ENCODE measurements around the gene SMARCD2. TPM values are rescaled to one million over a fixed set of nuclear protein-coding genes. Genes with fewer than 3 reads are reported as not detected.

SMARCD2 gene
- polyA plus RNA-seq, 1 donor from 2014 or later, result 33.2 TPM

DNA sequence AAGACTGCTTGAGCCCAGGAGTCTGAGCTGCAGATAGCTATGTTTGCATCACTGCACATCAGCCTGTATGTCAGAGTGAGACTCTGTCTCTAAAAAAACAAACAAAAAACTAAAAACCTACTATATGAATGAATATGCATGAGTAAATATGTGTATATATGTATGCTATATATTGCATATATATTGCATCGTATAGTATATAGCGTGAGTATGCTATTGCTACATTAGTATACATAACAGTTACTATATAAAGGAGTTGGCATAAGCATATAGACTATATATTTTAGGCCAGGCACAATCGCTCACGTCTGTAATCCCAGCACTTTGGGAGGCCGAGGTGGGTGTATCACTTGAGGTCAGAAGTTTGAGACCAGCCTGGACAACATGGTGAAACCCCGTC is 52.4 kb downstream of the SMARCD2 start:
- TF ChIP-seq MXI1 (conservative IDR thresholded peaks at IDR 0.05; ENCODE audit: poor library complexity, severe bottlenecking), result no peak
- TF ChIP-seq EP300 (conservative IDR thresholded peaks at IDR 0.05; ENCODE audit: poor library complexity, severe bottlenecking), result no peak

DNA sequence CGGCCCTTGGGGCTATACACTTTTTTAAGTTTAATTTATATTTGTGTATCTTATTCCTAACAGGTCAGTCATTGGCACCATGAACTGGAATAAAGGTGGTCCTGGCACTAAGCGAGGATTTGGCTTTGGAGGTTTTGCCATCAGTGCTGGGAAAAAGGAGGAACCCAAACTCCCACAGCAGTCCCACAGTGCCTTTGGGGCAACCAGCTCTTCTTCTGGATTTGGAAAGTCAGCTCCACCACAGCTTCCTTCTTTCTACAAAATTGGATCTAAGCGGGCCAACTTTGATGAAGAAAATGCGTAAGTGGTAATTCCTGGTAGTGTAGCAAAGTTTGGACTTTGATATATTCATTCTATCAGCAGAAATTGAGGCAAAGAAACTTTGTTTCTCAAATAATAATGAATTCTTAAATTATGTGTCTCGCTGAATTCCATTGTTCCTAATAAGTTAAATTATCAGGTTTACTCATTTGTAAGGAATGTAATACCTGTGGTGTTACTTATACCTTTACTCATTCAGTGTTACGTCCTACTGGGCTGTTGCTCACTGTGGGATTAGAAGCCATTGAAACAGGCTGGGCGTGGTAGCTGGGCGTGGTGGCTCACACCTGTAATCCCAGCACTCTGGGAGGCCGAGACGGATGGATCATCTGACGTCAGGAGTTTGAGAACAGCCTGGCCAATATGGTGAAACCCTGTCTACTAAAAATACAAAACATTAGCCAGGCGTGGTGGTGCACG is 55.3 kb downstream of the SMARCD2 start:
- TF ChIP-seq EZH2 (IDR thresholded peaks at IDR 0.05; ENCODE audit: borderline replicate concordance, insufficient read depth, low read length, poor library complexity, severe bottlenecking), result no peak
- no peak for TF ChIP-seq SMC3 (conservative IDR thresholded peaks at IDR 0.05; ENCODE audit: poor library complexity)
- TF ChIP-seq EP300 (conservative IDR thresholded peaks at IDR 0.05; ENCODE audit: poor library complexity, severe bottlenecking), result no peak
- TF ChIP-seq RAD21 (conservative IDR thresholded peaks at IDR 0.05), result no peak
- no peak for TF ChIP-seq MXI1 (conservative IDR thresholded peaks at IDR 0.05; ENCODE audit: poor library complexity, severe bottlenecking)
- Histone ChIP-seq H2AFZ (ENCODE audit: low read depth, low read length) (no peak overlapping the region), H3K4me3 (ENCODE audit: low read length) (no peak overlapping the region), H3F3A (ENCODE audit: insufficient read depth, low read length, poor library complexity, severe bottlenecking) (no peaks in the 10 kb centered on the region), H4K20me1 (ENCODE audit: insufficient read depth) (no peaks in the 10 kb centered on the region), H3K36me3 (ENCODE audit: insufficient read depth, low read length) (no peaks in the 10 kb centered on the region), H3K27ac (ENCODE audit: low read length) (no peak overlapping the region), H3K9me2 (ENCODE audit: insufficient read depth, low read length) (no peaks in the 10 kb centered on the region), H3K79me2 (replicated peaks; ENCODE audit: insufficient read depth, low read length) (peaks cover 27% of the 10 kb centered on the region), H3K27me3 (ENCODE audit: insufficient read depth, low read depth, low read length) (no peaks in the 10 kb centered on the region), H3K4me2 (ENCODE audit: low read length) (no peak overlapping the region), H3K9ac (ENCODE audit: low read length) (no peak overlapping the region), H3K9me3 (ENCODE audit: low read length) (no peaks in the 10 kb centered on the region)

More for the DNA sequence above, 52.4 kb downstream of the SMARCD2 start:
- Histone ChIP-seq H3K27me3 (ENCODE audit: insufficient read depth, low read depth, low read length) (no peaks in the 10 kb centered on the region), H3K4me3 (ENCODE audit: low read length) (no peak overlapping the region), H4K20me1 (ENCODE audit: insufficient read depth) (no peaks in the 10 kb centered on the region), H3K9me2 (ENCODE audit: insufficient read depth, low read length) (no peaks in the 10 kb centered on the region), H3K4me2 (ENCODE audit: low read length) (no peak overlapping the region), H3K36me3 (ENCODE audit: insufficient read depth, low read length) (no peaks in the 10 kb centered on the region), H3K27ac (ENCODE audit: low read length) (no peak overlapping the region), H3K79me2 (replicated peaks; ENCODE audit: insufficient read depth, low read length) (peaks cover 6% of the 10 kb centered on the region), H3K9ac (ENCODE audit: low read length) (no peak overlapping the region), H2AFZ (ENCODE audit: low read depth, low read length) (no peak overlapping the region), H3F3A (ENCODE audit: insufficient read depth, low read length, poor library complexity, severe bottlenecking) (no peaks in the 10 kb centered on the region), H3K9me3 (ENCODE audit: low read length) (no peaks in the 10 kb centered on the region)

GRCh38 chr17:63786117-63786516 is 56.4 kb downstream of the SMARCD2 start:
- Histone ChIP-seq H3K27me3 (ENCODE audit: insufficient read depth, low read depth, low read length) (no peaks in the 10 kb centered on the region), H3K9me2 (ENCODE audit: insufficient read depth, low read length) (no peaks in the 10 kb centered on the region), H4K20me1 (ENCODE audit: insufficient read depth) (no peaks in the 10 kb centered on the region), H3K4me2 (ENCODE audit: low read length) (no peak overlapping the region), H2AFZ (ENCODE audit: low read depth, low read length) (no peak overlapping the region), H3K27ac (ENCODE audit: low read length) (no peak overlapping the region), H3K36me3 (ENCODE audit: insufficient read depth, low read length) (no peaks in the 10 kb centered on the region), H3K9me3 (ENCODE audit: low read length) (no peaks in the 10 kb centered on the region), H3F3A (ENCODE audit: insufficient read depth, low read length, poor library complexity, severe bottlenecking) (no peaks in the 10 kb centered on the region), H3K4me3 (ENCODE audit: low read length) (no peak overlapping the region), H3K9ac (ENCODE audit: low read length) (no peak overlapping the region), H3K79me2 (replicated peaks; ENCODE audit: insufficient read depth, low read length) (peaks cover 29% of the 10 kb centered on the region)
- TF ChIP-seq EZH2 (IDR thresholded peaks at IDR 0.05; ENCODE audit: borderline replicate concordance, insufficient read depth, low read length, poor library complexity, severe bottlenecking), result no peak
- TF ChIP-seq EP300 (conservative IDR thresholded peaks at IDR 0.05; ENCODE audit: poor library complexity, severe bottlenecking), result no peak
- no peak for TF ChIP-seq RAD21 (conservative IDR thresholded peaks at IDR 0.05)
- no peak for TF ChIP-seq SMC3 (conservative IDR thresholded peaks at IDR 0.05; ENCODE audit: poor library complexity)
- TF ChIP-seq CTCF (IDR thresholded peaks at IDR 0.05; ENCODE audit: poor library complexity, severe bottlenecking), result no peak
- TF ChIP-seq REST (IDR thresholded peaks at IDR 0.05; ENCODE audit: borderline replicate concordance), result no peak
- no peak for TF ChIP-seq TAF1 (IDR thresholded peaks at IDR 0.05; ENCODE audit: low read depth)
- TF ChIP-seq POLR2AphosphoS5 (IDR thresholded peaks at IDR 0.05), result no peak
- no peak for TF ChIP-seq MXI1 (conservative IDR thresholded peaks at IDR 0.05; ENCODE audit: poor library complexity, severe bottlenecking)

Data from neural cell (in vitro differentiated cells).